Articular chondrocyte of knee joint (primary cell): ENCODE data around the gene CENPVL1. TPM values are rescaled to one million over a fixed set of nuclear protein-coding genes. Genes with fewer than 3 reads are reported as not detected.

ENCODE experiments used
- total RNA-seq: library from RNA; depleted of rRNA; stranded (reverse); fragments of >200 nt; gene quantifications from 2 replicates; pipeline ENCODE4 v1.2.3, GENCODE V29; 2012

CENPVL1 gene
- not detected in 2 replicates for total RNA-seq

GRCh38 chrX:51710277-51711164, at the start of gene CENPVL1:
CENPVL1 (plus strand) TSS chrX:51710512; CDS start chrX:51710512, 0 bp downstream.

GRCh38 chrX:51682720-51683062, 27.6 kb upstream of the CENPVL1 start, which contains the start of gene CENPVL2:
CENPVL2 (minus strand) TSS chrX:51682831; CDS start chrX:51682831, 0 bp downstream.

GRCh38 chrX:51743179-51743957, 33.1 kb downstream of the CENPVL1 start, which contains the start of gene GSPT2:
GSPT2 (plus strand) TSS chrX:51743442; CDS start chrX:51743627, 185 bp downstream.

Other genes with a start within 250 kb of the CENPVL1 start
- gene NUDT11, start 213.9 kb upstream of the CENPVL1 start, total RNA-seq = 26.5 TPM in 2 replicates
- 0.11 TPM in 1 of 2 replicates, not detected in the other for gene CENPVL3, start 91.6 kb upstream of the CENPVL1 start, total RNA-seq
- not detected in 2 replicates for gene CENPVL2, start 27.7 kb upstream of the CENPVL1 start, total RNA-seq
- gene GSPT2, start 32.9 kb downstream of the CENPVL1 start, total RNA-seq = 8.6 and 11.8 TPM in 2 replicates
- gene MAGED1, start 183.1 kb downstream of the CENPVL1 start, total RNA-seq = 257 and 313 TPM in 2 replicates